C4-2B (cell line): ENCODE data around the gene CNFN.

ENCODE experiments used
- CTCF ChIP-seq: fragments of 450-650 bp; conservative IDR thresholded peaks from 2 replicates; pipeline ENCODE4 v1.5.1; 2017; ENCODE audit warnings: mild to moderate bottlenecking
- ZFX ChIP-seq: fragments of 450-650 bp; IDR thresholded peaks from 2 replicates; pipeline ENCODE4 v1.6.1; 2017

- TF ChIP-seq CTCF (no peak), ZFX (no peak)
These were observed 27.1 kb downstream of the CNFN start for GRCh38 chr19:42362891-42363440.
